GM23338 (cell line): ENCODE results near the gene IFITM10.

Source experiments
- CREB1 ChIP-seq: fragments of 250-450 bp; sonication (Bioruptor Pico); IDR thresholded peaks from 2 replicates; pipeline ENCODE4 v1.5.0; 2020; ENCODE audit warnings: low read depth, mild to moderate bottlenecking, moderate library complexity
- EZH2 ChIP-seq: fragments of 200-600 bp; sonication (generic); IDR thresholded peaks from one replicate; pipeline ENCODE4 v1.8.0; 2017; ENCODE audit warnings: antibody characterized with exemption, mild to moderate bottlenecking, low read depth; ENCODE audit not compliant: unreplicated experiment
- EZH2phosphoT487 ChIP-seq: fragments of 200-600 bp; sonication (generic); IDR thresholded peaks from one replicate; pipeline ENCODE4 v1.8.1; 2018; ENCODE audit warnings: antibody characterized with exemption; ENCODE audit not compliant: unreplicated experiment
- JUNB ChIP-seq: IDR thresholded peaks from one replicate; pipeline ENCODE4 v1.6.1; 2016; ENCODE audit warnings: antibody characterized with exemption; ENCODE audit not compliant: unreplicated experiment
- POLR2AphosphoS5 ChIP-seq: IDR thresholded peaks from 2 replicates; pipeline ENCODE4 v1.6.1; 2016; ENCODE audit warnings: antibody characterized with exemption, low read depth
- STAT1 ChIP-seq: IDR thresholded peaks from one replicate; pipeline ENCODE4 v1.6.1; 2016; ENCODE audit warnings: antibody characterized with exemption; ENCODE audit not compliant: unreplicated experiment
- ZNF114 ChIP-seq: fragments of 250-450 bp; sonication (Bioruptor Pico); IDR thresholded peaks from 2 replicates; pipeline ENCODE4 v1.5.0; 2020; ENCODE audit warnings: mild to moderate bottlenecking, moderate library complexity
- ZNF462 ChIP-seq: fragments of 250-450 bp; sonication (Bioruptor Pico); IDR thresholded peaks from 2 replicates; pipeline ENCODE4 v1.5.0; 2020; ENCODE audit warnings: mild to moderate bottlenecking, moderate library complexity
- TF ChIP-seq, protein P1 (sequence below), 2 experiments: fragments of 200-600 bp in 1 of 2; sonication (generic) in 1 of 2; conservative IDR thresholded peaks; 2 replicates each; pipeline versions ENCODE4 v1.5.1 to v1.6.1; 2016 to 2017; ENCODE audit warnings: antibody characterized with exemption in 2 of 2, low read depth in 2 of 2, mild to moderate bottlenecking in 2 of 2, moderate library complexity in 1 of 2
- TF ChIP-seq, protein P2 (sequence below): IDR thresholded peaks from one replicate; pipeline ENCODE4 v1.6.1; 2018; ENCODE audit warnings: antibody characterized with exemption; ENCODE audit not compliant: unreplicated experiment

- TF ChIP-seq CREB1 (no peak), POLR2AphosphoS5 (no peak), STAT1 (no peak), EZH2phosphoT487 (no peak), EZH2 (no peak), JUNB (no peak), ZNF114 (CRISPR knock-in tag) (no peak), ZNF462 (CRISPR knock-in tag) (no peak)
- TF ChIP-seq, protein P1, sequence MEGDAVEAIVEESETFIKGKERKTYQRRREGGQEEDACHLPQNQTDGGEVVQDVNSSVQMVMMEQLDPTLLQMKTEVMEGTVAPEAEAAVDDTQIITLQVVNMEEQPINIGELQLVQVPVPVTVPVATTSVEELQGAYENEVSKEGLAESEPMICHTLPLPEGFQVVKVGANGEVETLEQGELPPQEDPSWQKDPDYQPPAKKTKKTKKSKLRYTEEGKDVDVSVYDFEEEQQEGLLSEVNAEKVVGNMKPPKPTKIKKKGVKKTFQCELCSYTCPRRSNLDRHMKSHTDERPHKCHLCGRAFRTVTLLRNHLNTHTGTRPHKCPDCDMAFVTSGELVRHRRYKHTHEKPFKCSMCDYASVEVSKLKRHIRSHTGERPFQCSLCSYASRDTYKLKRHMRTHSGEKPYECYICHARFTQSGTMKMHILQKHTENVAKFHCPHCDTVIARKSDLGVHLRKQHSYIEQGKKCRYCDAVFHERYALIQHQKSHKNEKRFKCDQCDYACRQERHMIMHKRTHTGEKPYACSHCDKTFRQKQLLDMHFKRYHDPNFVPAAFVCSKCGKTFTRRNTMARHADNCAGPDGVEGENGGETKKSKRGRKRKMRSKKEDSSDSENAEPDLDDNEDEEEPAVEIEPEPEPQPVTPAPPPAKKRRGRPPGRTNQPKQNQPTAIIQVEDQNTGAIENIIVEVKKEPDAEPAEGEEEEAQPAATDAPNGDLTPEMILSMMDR (conservative IDR thresholded peaks at IDR 0.05; ENCODE audit: low read depth in 2 of 2) = no peak
- TF ChIP-seq, protein P2, sequence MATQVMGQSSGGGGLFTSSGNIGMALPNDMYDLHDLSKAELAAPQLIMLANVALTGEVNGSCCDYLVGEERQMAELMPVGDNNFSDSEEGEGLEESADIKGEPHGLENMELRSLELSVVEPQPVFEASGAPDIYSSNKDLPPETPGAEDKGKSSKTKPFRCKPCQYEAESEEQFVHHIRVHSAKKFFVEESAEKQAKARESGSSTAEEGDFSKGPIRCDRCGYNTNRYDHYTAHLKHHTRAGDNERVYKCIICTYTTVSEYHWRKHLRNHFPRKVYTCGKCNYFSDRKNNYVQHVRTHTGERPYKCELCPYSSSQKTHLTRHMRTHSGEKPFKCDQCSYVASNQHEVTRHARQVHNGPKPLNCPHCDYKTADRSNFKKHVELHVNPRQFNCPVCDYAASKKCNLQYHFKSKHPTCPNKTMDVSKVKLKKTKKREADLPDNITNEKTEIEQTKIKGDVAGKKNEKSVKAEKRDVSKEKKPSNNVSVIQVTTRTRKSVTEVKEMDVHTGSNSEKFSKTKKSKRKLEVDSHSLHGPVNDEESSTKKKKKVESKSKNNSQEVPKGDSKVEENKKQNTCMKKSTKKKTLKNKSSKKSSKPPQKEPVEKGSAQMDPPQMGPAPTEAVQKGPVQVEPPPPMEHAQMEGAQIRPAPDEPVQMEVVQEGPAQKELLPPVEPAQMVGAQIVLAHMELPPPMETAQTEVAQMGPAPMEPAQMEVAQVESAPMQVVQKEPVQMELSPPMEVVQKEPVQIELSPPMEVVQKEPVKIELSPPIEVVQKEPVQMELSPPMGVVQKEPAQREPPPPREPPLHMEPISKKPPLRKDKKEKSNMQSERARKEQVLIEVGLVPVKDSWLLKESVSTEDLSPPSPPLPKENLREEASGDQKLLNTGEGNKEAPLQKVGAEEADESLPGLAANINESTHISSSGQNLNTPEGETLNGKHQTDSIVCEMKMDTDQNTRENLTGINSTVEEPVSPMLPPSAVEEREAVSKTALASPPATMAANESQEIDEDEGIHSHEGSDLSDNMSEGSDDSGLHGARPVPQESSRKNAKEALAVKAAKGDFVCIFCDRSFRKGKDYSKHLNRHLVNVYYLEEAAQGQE = no peak
These were observed 35.2 kb downstream of the IFITM10 start for GRCh38 chr11:1714908-1715885.
